HCT116 (cell line): ENCODE data around the gene RBPJ.

ENCODE experiments used
- CTCF ChIP-seq, 3 experiments: fragments of 200-600 bp in 1 of 3; sonication (generic) in 1 of 3; IDR thresholded peaks in 2 of 3; conservative IDR thresholded peaks in 1 of 3; 2 replicates each; pipeline ENCODE4 v1.5.1; 2012 to 2017; ENCODE audit warnings: low read depth in 2 of 3, low read length in 2 of 3, antibody characterized with exemption in 1 of 3, borderline replicate concordance in 1 of 3, control low read depth in 1 of 3, mild to moderate bottlenecking in 1 of 3, mixed read lengths in 1 of 3, mixed run types in 1 of 3, moderate library complexity in 1 of 3; ENCODE audit not compliant: insufficient read depth in 1 of 3
- ZNF274 ChIP-seq: fragments of 200-500 bp; sonication (Bioruptor generic); IDR thresholded peaks from 2 replicates; pipeline ENCODE4 v1.6.1; 2014; ENCODE audit warnings: mild to moderate bottlenecking, low read depth, low read length, inconsistent platforms

GRCh38 chr4:26424838-26425237 lies 104.0 kb downstream of the RBPJ start:
- TF ChIP-seq CTCF (IDR thresholded peaks at IDR 0.05 in 2 of 3, conservative IDR thresholded peaks at IDR 0.05 in 1 of 3; ENCODE audit: borderline replicate concordance in 1 of 3, insufficient read depth in 1 of 3, low read depth in 2 of 3, low read length in 2 of 3), result peak; percentile 15 to 52 (median 16); a peak in 3 of 6 replicates
- no peak for TF ChIP-seq ZNF274
